Measurements from ENCODE around the gene XRCC1. TPM values are rescaled to one million over a fixed set of nuclear protein-coding genes. Genes with fewer than 3 reads are reported as not detected.

The XRCC1 gene
- total and polyA plus RNA-seq, 9 of the 15 experiments (the other 6 are each of a cell fraction or from before 2014, with no cell fraction given): 1.5 to 36.9 (median 24.9) TPM

- TF ChIP-seq, protein P1, sequence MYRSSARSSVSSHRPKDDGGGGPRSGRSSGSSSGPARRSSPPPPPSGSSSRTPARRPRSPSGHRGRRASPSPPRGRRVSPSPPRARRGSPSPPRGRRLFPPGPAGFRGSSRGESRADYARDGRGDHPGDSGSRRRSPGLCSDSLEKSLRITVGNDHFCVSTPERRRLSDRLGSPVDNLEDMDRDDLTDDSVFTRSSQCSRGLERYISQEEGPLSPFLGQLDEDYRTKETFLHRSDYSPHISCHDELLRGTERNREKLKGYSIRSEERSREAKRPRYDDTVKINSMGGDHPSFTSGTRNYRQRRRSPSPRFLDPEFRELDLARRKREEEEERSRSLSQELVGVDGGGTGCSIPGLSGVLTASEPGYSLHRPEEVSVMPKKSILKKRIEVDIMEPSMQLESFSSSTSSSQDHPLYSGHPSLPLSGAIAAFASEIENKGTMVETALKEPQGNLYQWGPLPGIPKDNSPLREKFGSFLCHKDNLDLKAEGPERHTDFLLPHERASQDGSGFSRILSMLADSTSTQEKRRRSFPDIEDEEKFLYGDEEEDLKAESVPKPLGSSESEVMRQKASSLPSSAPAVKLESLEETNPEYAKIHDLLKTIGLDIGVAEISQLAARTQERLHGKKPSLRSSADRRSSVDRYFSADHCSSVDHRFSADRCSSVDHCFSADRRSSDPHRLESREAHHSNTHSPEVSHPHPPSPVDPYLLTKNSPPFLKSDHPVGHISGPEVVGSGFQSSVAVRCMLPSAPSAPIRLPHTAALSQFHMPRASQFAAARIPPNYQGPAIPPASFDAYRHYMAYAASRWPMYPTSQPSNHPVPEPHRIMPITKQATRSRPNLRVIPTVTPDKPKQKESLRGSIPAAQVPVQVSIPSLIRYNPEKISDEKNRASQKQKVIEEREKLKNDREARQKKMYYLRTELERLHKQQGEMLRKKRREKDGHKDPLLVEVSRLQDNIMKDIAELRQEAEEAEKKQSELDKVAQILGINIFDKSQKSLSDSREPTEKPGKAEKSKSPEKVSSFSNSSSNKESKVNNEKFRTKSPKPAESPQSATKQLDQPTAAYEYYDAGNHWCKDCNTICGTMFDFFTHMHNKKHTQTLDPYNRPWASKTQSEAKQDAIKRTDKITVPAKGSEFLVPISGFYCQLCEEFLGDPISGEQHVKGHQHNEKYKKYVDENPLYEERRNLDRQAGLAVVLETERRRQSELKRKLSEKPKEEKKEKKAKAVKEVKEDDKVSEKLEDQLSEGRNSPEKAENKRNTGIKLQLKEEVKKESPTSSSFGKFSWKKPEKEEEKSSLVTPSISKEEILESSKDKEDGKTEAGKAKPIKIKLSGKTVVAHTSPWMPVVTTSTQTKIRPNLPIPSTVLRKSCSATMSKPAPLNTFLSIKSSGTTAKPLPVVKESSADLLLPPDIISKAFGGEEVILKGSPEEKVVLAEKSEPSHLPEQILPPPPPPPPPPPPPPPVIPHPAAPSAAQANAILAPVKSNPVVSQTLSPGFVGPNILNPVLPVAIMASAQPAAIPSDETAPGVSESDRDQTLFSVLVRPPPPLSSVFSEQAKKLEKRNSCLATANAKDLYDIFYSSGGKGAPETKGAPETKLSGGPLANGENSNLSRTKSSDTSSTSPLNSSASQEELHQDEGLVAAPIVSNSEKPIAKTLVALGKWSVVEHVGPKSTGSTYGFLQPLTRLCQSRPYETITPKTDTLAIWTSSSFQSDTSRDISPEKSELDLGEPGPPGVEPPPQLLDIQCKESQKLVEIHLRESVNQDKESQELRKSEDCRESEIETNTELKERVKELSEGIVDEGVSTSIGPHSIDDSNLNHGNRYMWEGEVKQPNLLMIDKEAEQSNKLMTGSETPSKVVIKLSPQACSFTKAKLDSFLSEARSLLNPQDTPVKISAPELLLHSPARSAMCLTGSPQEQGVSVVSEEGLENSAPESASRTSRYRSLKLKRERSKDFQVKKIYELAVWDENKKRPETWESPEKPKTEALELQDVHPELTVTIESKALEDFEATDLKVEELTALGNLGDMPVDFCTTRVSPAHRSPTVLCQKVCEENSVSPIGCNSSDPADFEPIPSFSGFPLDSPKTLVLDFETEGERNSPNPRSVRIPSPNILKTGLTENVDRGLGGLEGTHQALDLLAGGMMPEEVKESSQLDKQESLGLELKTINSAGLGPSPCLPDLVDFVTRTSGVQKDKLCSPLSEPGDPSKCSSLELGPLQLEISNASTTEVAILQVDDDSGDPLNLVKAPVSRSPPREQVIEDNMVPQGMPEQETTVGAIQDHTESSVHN (IDR thresholded peaks at IDR 0.05; ENCODE audit: borderline replicate concordance in 1 of 2, low read depth in 1 of 2): peak in 1 of 2 experiments; percentile 43; a peak in 1 of 4 replicates
- 0 out of 2 replicates have a peak, but pooled peaks have one; percentile 84 for TF ChIP-seq TAF15 (IDR thresholded peaks at IDR 0.05; ENCODE audit: low read depth, low read length)
- no peak for TF ChIP-seq PHB (CRISPR knock-in tag; IDR thresholded peaks at IDR 0.05)
- peak; percentile 88; a peak in 3 of 4 replicates for TF ChIP-seq FOXK2 (conservative IDR thresholded peaks at IDR 0.05 in 1 of 2, IDR thresholded peaks at IDR 0.05 in 1 of 2; ENCODE audit: low read depth in 2 of 2)
- TF ChIP-seq TAF1 (IDR thresholded peaks at IDR 0.05; ENCODE audit: control insufficient read depth, extremely low read depth, insufficient read depth, low read length, severe bottlenecking): peak; percentile 73
- TF ChIP-seq, protein P2, sequence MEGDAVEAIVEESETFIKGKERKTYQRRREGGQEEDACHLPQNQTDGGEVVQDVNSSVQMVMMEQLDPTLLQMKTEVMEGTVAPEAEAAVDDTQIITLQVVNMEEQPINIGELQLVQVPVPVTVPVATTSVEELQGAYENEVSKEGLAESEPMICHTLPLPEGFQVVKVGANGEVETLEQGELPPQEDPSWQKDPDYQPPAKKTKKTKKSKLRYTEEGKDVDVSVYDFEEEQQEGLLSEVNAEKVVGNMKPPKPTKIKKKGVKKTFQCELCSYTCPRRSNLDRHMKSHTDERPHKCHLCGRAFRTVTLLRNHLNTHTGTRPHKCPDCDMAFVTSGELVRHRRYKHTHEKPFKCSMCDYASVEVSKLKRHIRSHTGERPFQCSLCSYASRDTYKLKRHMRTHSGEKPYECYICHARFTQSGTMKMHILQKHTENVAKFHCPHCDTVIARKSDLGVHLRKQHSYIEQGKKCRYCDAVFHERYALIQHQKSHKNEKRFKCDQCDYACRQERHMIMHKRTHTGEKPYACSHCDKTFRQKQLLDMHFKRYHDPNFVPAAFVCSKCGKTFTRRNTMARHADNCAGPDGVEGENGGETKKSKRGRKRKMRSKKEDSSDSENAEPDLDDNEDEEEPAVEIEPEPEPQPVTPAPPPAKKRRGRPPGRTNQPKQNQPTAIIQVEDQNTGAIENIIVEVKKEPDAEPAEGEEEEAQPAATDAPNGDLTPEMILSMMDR (IDR thresholded peaks at IDR 0.05 in 2 of 3, conservative IDR thresholded peaks at IDR 0.05 in 1 of 3; ENCODE audit: insufficient read depth in 2 of 3, low read depth in 1 of 3, low read length in 3 of 3): peak in 2 of 3 experiments; percentile 12 to 30; a peak in 3 of 6 replicates
- TF ChIP-seq ZNF785 (CRISPR knock-in tag; IDR thresholded peaks at IDR 0.05): no peak
- TF ChIP-seq KAT2B (IDR thresholded peaks at IDR 0.05; ENCODE audit: low read depth, low read length): no peak
- peak; percentile 93 for TF ChIP-seq EGR1 (conservative IDR thresholded peaks at IDR 0.05)
- no peak for TF ChIP-seq ZNF174 (CRISPR knock-in tag; IDR thresholded peaks at IDR 0.05)
- no peak for TF ChIP-seq CTCFL (IDR thresholded peaks at IDR 0.05; ENCODE audit: borderline replicate concordance, insufficient read depth, low read depth, low read length, poor library complexity, severe bottlenecking)
These were observed 20.9 kb upstream of the XRCC1 start, which contains the start of the genes IRGQ and ZNF576 (continued) for GRCh38 chr19:43595999-43596841.
